ENCODE data around the gene MB21D2. TPM values are rescaled to one million over a fixed set of nuclear protein-coding genes. Genes with fewer than 3 reads are reported as not detected.
"Not testable (repeated sequence)": the region's sequence is repeated elsewhere in the genome, so short reads cannot be mapped to it uniquely, and the experiment has no call there.

Gene MB21D2
- total and polyA plus RNA-seq, 3 experiments from 2014 or later, result 0.17 to 1.1 (median 1.1) TPM

- Mint-ChIP-seq H3K9me3 (peaks cover 0 to 5% (median 0%) of the 10 kb centered on the region in 5 donors), H3K27me3 (peaks cover 0 to 1% of the 10 kb centered on the region in 2 donors), H3K36me3 (no peaks in the 10 kb centered on the region), H3K27ac (peak overlapping the region in 1 of 8 donors; percentile 2), H3K4me1 (peaks cover 0 to 5% (median 0%) of the 10 kb centered on the region in 3 donors), H3K4me3 (no peak overlapping the region)
- DNase-seq, result no peak
- CTCF ChIA-PET, result no interaction called here
- Histone ChIP-seq H3K36me3 (ENCODE audit: insufficient read depth, low read length) (no peaks in the 10 kb centered on the region), H3K9me3 (ENCODE audit: low read length) (no peaks in the 10 kb centered on the region), H3K4me1 (ENCODE audit: insufficient read depth, low read length) (peaks cover 7% of the 10 kb centered on the region), H3K27ac (ENCODE audit: low read depth, low read length) (no peak overlapping the region), H3K4me3 (ENCODE audit: low read length) (no peak overlapping the region), H3K27me3 (ENCODE audit: insufficient read depth, low read length, poor library complexity, severe bottlenecking) (no peaks in the 10 kb centered on the region)
- POLR2A ChIA-PET, result no interaction called here
Observed at GRCh38 chr3:192858849-192859585, 58.6 kb downstream of the MB21D2 start.

DNA sequence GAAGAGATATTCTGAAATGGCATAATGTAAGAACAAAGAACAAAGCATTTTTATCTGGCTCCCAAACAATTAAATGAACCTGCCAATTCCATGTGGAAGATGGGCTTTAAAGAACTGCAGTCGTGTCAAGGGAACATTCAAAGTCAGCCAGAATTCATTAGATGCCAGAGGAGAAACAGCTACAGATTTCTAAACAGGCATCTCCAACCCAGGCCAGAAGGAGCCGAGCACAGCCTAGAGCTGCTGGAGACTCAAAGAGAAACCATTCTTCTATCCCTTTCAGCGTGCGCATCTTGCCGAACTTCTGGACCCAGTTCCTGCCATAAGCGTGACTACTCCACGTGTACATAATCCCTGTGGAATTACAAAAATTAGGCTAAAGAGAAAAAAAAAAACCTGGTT is 60.4 kb downstream of the MB21D2 start:
- no peak for DNase-seq
- POLR2A ChIA-PET, result no interaction called here
- Mint-ChIP-seq H3K9me3 (peaks cover 0 to 5% (median 0%) of the 10 kb centered on the region in 5 donors), H3K4me1 (peaks cover 0 to 5% (median 0%) of the 10 kb centered on the region in 3 donors), H3K4me3 (no peak overlapping the region), H3K27me3 (peaks cover 0 to 1% of the 10 kb centered on the region in 2 donors), H3K27ac (no peak overlapping the region), H3K36me3 (no peaks in the 10 kb centered on the region)
- no peaks in the 10 kb centered on the region for H3K36me3 ChIP-seq (ENCODE audit: insufficient read depth, low read length)
- peaks cover 3% of the 10 kb centered on the region for H3K4me1 ChIP-seq (ENCODE audit: insufficient read depth, low read length)
- no peaks in the 10 kb centered on the region for H3K27me3 ChIP-seq (ENCODE audit: insufficient read depth, low read length, poor library complexity, severe bottlenecking)
- H3K4me3 ChIP-seq (ENCODE audit: low read length), result no peak overlapping the region
- H3K9me3 ChIP-seq (ENCODE audit: low read length), result no peaks in the 10 kb centered on the region
- no peak overlapping the region for H3K27ac ChIP-seq (ENCODE audit: low read depth, low read length)
- CTCF ChIA-PET, result no interaction called here

GRCh38 chr3:192855434-192855833 is 62.2 kb downstream of the MB21D2 start:
- H3K27me3 Mint-ChIP-seq, result peaks cover 0 to 1% of the 10 kb centered on the region in 2 donors
- POLR2A ChIA-PET, result no interaction called here
- CTCF ChIA-PET, result no interaction called here
- no peak overlapping the region for H3K27ac Mint-ChIP-seq
- Histone ChIP-seq H3K4me3 (ENCODE audit: low read length) (no peak overlapping the region), H3K27ac (ENCODE audit: low read depth, low read length) (no peak overlapping the region), H3K4me1 (ENCODE audit: insufficient read depth, low read length) (no peaks in the 10 kb centered on the region), H3K36me3 (ENCODE audit: insufficient read depth, low read length) (no peaks in the 10 kb centered on the region), H3K27me3 (ENCODE audit: insufficient read depth, low read length, poor library complexity, severe bottlenecking) (no peaks in the 10 kb centered on the region), H3K9me3 (ENCODE audit: low read length) (no peaks in the 10 kb centered on the region)
- no peaks in the 10 kb centered on the region for H3K36me3 Mint-ChIP-seq
- no peak overlapping the region for H3K4me3 Mint-ChIP-seq
- peaks cover 0 to 6% (median 0%) of the 10 kb centered on the region in 3 donors for H3K4me1 Mint-ChIP-seq
- DNase-seq, result no peak
- peaks cover 0 to 5% (median 0%) of the 10 kb centered on the region in 5 donors for H3K9me3 Mint-ChIP-seq

GRCh38 chr3:192851821-192852372 is 65.8 kb downstream of the MB21D2 start:
- Mint-ChIP-seq H3K4me3 (no peak overlapping the region), H3K27ac (no peak overlapping the region), H3K36me3 (no peaks in the 10 kb centered on the region), H3K9me3 (no peaks in the 10 kb centered on the region), H3K4me1 (peaks cover 0 to 7% (median 0%) of the 10 kb centered on the region in 3 donors), H3K27me3 (no peaks in the 10 kb centered on the region)
- ChIA-PET CTCF (no interaction called here), POLR2A (no interaction called here)
- Histone ChIP-seq H3K4me3 (ENCODE audit: low read length) (no peak overlapping the region), H3K4me1 (ENCODE audit: insufficient read depth, low read length) (no peaks in the 10 kb centered on the region), H3K27me3 (ENCODE audit: insufficient read depth, low read length, poor library complexity, severe bottlenecking) (no peaks in the 10 kb centered on the region), H3K9me3 (ENCODE audit: low read length) (no peaks in the 10 kb centered on the region), H3K36me3 (ENCODE audit: insufficient read depth, low read length) (no peaks in the 10 kb centered on the region), H3K27ac (ENCODE audit: low read depth, low read length) (no peak overlapping the region)
- DNase-seq, result no peak

DNA sequence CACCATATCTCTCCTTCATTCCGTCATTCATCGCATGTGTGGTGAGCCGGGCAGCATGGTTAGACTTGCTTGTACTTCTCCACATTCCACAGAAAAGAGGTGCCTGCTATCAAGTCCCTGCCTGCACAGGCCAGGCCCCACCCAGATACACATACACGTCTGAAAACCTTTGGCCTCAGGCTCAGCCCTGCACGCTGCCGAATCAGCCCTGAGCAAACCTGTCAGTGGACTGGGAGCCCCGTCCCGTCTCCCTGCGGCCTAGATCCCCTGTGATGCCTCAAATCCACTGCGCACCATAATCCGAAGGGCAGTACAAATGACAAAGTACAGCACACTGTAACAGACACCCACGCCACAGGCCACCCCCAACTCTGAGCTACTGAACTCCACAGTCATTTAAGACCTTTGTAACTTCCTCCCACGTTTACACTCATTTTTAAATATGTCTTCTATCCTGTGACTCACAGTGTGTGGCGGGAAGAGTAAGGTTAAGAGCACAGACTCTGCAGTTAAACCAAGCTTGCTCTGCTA is 67.1 kb downstream of the MB21D2 start:
- Mint-ChIP-seq H3K27me3 (no peaks in the 10 kb centered on the region), H3K36me3 (no peaks in the 10 kb centered on the region), H3K27ac (peak overlapping the region in 1 of 8 donors; percentile 34), H3K4me3 (peak overlapping the region in 1 of 7 donors; percentile 30), H3K4me1 (peaks cover 0 to 7% (median 0%) of the 10 kb centered on the region in 3 donors), H3K9me3 (no peaks in the 10 kb centered on the region)
- Histone ChIP-seq H3K27me3 (ENCODE audit: insufficient read depth, low read length, poor library complexity, severe bottlenecking) (no peaks in the 10 kb centered on the region), H3K27ac (ENCODE audit: low read depth, low read length) (no peak overlapping the region), H3K9me3 (ENCODE audit: low read length) (no peaks in the 10 kb centered on the region), H3K4me3 (ENCODE audit: low read length) (no peak overlapping the region), H3K4me1 (ENCODE audit: insufficient read depth, low read length) (no peaks in the 10 kb centered on the region), H3K36me3 (ENCODE audit: insufficient read depth, low read length) (no peaks in the 10 kb centered on the region)
- CTCF ChIA-PET, result interaction anchor here (1.6 kb wide), 1 partner anchor 35 kb away, joined by 4 read pairs; no protein-coding TSS in a partner anchor
- POLR2A ChIA-PET, result no interaction called here
- DNase-seq, result no peak

DNA sequence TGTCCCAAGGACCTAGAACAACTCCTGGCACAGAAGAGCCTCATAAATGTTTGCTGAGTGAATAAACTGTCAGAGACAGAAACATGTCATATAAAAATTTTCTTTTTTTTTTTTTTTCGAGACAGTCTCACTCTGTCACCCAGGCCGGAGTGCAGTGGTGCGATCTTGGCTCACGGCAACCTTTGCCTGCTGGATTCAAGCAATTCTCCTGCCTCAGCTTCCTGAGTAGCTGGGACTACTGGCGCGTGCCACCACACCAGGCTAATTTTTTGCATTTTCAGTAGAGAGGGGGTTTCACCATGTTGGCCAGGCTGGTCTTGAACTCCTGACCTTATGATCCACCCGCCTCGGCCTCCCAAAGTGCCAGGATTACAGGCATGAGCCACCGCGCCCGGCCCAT is 67.8 kb downstream of the MB21D2 start:
- H3K36me3 ChIP-seq (ENCODE audit: insufficient read depth, low read length); H3K4me3 Mint-ChIP-seq; H3K4me3 ChIP-seq (ENCODE audit: low read length); DNase-seq; H3K9me3 ChIP-seq (ENCODE audit: low read length); H3K27ac Mint-ChIP-seq; H3K27me3 ChIP-seq (ENCODE audit: insufficient read depth, low read length, poor library complexity, severe bottlenecking); H3K27ac ChIP-seq (ENCODE audit: low read depth, low read length); H3K9me3 Mint-ChIP-seq; POLR2A ChIA-PET; H3K36me3 Mint-ChIP-seq; H3K27me3 Mint-ChIP-seq; H3K4me1 Mint-ChIP-seq; H3K4me1 ChIP-seq (ENCODE audit: insufficient read depth, low read length): not testable (repeated sequence)
- CTCF ChIA-PET, result interaction anchor here (1.6 kb wide), 1 partner anchor 34 kb away, joined by 4 read pairs; no protein-coding TSS in a partner anchor

DNA sequence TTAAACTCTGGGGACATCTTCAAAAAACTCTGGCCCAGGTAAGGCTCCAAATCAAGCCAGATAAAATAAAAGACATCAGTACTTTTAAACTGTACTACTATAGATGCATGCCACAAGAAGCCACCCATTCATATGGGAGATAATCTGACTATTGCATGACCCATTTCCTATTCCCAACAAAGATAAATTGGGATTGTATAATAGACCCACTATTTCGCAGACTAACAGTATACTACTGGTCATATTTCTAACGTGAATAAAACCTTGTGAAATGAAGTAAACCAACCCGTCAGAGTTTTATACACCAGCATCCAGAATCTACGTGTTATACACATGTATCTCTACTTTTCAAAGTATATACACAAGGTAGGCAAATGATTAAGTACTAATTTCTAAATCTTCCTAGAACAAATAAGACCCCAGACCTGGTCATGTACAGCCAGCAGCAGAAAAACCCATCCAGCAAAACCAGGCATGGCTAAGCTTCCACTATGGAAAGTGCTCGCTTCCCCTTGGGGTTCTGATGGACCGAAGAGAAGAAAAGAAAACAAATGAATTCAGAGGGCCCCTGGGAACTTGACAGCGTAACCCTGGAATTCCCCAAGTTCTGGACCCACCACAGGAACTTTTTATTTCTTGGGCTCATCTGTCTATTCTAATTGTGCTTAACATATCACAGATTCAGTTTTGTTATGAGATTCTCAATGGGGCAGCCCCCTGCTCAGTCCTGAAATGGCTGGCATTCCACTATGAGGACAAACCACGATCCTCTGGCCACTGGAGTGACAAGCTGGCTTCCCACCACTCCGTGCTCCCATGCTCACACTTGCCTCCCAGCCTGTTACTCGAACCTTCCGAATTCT is 69.1 kb downstream of the MB21D2 start:
- DNase-seq, result no peak
- Mint-ChIP-seq H3K4me1 (peaks cover 0 to 7% (median 0%) of the 10 kb centered on the region in 3 donors), H3K27ac (no peak overlapping the region), H3K27me3 (no peaks in the 10 kb centered on the region), H3K36me3 (no peaks in the 10 kb centered on the region), H3K4me3 (no peak overlapping the region), H3K9me3 (no peaks in the 10 kb centered on the region)
- CTCF ChIA-PET, result no interaction called here
- Histone ChIP-seq H3K27ac (ENCODE audit: low read depth, low read length) (no peak overlapping the region), H3K4me1 (ENCODE audit: insufficient read depth, low read length) (no peaks in the 10 kb centered on the region), H3K4me3 (ENCODE audit: low read length) (no peak overlapping the region), H3K27me3 (ENCODE audit: insufficient read depth, low read length, poor library complexity, severe bottlenecking) (no peaks in the 10 kb centered on the region), H3K36me3 (ENCODE audit: insufficient read depth, low read length) (no peaks in the 10 kb centered on the region), H3K9me3 (ENCODE audit: low read length) (no peaks in the 10 kb centered on the region)
- POLR2A ChIA-PET, result no interaction called here

DNA sequence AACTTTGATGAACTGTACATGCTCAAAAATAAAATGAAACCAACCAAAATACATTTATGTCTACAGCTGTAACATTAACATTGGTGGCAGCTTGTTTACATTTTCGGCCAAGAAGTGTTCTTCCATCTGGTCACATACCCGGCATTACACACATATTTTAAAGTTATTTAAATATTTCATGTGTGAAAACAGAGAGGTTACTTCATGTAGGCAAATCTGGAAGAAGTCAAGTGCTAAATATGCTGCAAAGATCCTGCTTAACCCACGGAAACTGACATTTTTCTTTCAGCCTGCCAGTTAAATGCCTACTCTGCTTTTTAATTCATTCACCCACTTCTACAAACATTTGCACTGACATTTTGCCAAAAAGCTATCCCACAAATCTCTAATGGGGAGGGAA is 69.7 kb downstream of the MB21D2 start:
- no peaks in the 10 kb centered on the region for H3K27me3 Mint-ChIP-seq
- ChIA-PET CTCF (no interaction called here), POLR2A (no interaction called here)
- no peaks in the 10 kb centered on the region for H3K36me3 ChIP-seq (ENCODE audit: insufficient read depth, low read length)
- H3K27ac Mint-ChIP-seq, result no peak overlapping the region
- no peaks in the 10 kb centered on the region for H3K36me3 Mint-ChIP-seq
- H3K4me3 Mint-ChIP-seq, result no peak overlapping the region
- no peak overlapping the region for H3K4me3 ChIP-seq (ENCODE audit: low read length)
- H3K9me3 ChIP-seq (ENCODE audit: low read length), result no peaks in the 10 kb centered on the region
- H3K27me3 ChIP-seq (ENCODE audit: insufficient read depth, low read length, poor library complexity, severe bottlenecking), result no peaks in the 10 kb centered on the region
- no peaks in the 10 kb centered on the region for H3K9me3 Mint-ChIP-seq
- DNase-seq, result no peak
- no peak overlapping the region for H3K27ac ChIP-seq (ENCODE audit: low read depth, low read length)
- peaks cover 0 to 7% (median 0%) of the 10 kb centered on the region in 3 donors for H3K4me1 Mint-ChIP-seq
- no peaks in the 10 kb centered on the region for H3K4me1 ChIP-seq (ENCODE audit: insufficient read depth, low read length)

Measured in CD8-positive, alpha-beta memory T cell (primary cell).